HG03108 (cell line): ENCODE data around the gene FHOD3.

Source experiments
- ATAC-seq: cut with Tn5 transposase; IDR thresholded peaks from one replicate; pipeline ENCODE4 v1.9.1; 2021; ENCODE audit warnings: moderate library complexity; ENCODE audit not compliant: unreplicated experiment

Gene FHOD3

DNA sequence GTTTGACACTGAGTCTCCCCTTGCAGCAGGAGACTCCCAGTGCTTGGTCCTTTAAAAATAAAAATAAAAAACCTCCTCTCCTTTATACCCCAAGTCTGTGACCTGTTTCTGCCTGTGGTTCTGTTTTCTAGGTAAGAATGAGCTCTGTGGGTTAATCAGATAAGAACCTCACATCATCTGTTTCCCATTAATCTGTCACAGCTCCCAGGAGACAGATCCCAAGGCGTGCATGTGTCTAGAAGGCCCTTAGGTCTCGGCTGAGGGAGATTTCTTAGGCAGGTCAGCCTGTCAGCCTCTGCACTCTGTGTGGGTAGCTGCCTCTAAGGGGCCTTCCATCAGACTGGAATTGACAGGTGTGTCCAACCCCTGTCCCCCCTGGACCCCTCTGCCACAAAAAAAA lies 80.7 kb downstream of the FHOD3 start:
- no peak for ATAC-seq

DNA sequence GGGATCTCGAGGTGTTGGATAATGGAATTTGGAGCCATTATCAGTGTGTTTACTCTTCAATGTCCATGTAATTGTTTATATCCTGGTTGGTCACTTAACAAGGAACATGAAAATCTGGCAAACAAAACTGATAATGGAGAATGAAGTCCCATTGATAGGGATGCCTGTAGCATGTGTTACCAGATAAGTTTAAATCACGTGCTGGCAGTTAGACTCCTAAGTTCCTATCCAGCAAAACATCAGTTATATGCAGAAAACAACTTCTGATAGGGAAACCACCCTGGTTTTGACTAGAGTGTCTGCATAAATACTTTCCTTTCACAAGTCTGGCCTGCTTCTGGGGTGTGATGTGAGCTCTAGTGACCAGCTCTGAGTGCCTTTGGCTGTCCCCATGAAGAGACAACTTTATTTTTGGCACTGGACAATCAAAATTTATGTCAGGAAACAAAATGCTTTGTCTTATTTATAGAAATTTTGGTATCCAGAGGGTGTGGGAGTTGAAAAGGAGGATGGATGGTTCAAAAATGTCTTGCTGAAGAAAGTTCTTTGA lies 82.0 kb downstream of the FHOD3 start:
- ATAC-seq, result no peak

DNA sequence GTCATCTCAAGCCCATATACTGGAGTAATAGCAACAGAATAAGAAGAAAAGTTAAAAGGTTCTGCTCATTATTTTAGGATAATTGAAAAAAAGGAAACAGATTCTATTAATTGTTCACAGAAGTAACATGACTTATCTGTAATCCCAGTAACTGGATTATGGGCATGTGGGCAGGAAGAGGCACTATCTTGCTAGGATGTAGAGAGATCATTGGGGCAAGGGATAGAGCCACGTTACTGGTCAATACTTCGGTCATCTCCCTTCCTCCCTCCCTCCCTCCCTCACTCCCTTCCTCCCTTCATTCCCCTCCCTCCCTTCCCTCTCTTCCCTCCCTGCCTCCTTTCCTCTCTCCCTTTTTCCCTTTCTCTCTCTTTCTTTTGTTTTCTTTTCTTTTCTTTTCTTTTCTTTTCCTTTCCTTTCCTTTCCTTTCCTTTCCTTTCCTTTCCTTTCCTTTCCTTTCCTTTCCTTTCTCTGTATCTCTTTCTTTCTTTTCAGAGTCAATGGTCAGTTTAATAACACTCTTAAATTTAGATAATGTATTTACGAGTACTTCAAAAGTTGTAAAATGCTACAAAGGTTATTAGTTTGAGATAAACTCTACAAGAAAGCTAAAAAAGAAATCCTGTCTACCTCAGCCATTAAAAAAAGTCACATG lies 82.8 kb downstream of the FHOD3 start:
- no peak for ATAC-seq

DNA sequence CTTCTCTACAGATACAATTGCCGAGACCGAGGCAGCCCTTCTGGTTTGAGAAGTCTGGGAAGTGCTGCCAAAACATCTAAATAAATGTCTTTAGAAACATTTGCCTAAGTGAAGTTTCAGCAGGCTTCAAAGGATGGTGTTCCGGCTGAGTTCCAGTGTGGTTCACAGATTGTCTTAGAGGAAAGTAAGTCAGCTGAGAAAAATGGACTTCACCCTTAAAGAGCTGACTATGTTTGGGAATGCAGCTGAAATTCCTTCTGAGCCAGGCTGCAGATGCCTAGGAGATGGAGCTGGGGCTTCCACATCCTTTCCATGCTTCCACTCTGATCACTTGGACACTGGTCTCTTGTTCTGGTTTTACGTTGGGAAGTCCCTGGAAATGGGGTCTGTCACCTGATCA lies 83.6 kb downstream of the FHOD3 start:
- no peak for ATAC-seq

DNA sequence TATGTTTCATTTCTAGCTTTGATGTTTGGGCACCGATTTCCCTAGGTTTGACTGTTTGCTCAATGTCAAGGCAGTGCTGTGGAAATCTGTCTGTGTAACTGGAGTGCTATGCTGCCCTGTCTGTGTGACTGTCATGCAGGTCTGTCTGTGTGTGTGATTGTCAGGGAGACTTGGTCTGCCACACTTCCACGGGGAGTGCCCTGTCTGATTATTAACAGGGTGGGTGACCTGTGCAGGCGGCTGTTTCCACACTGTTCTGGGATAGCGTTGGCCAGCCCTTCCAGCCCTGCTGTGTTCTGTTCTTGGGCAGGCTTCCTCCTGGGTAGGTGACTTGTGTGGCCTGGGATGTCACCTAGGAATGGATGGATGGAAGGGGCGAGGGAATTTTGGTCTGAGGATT lies 85.3 kb downstream of the FHOD3 start:
- ATAC-seq, result no peak

DNA sequence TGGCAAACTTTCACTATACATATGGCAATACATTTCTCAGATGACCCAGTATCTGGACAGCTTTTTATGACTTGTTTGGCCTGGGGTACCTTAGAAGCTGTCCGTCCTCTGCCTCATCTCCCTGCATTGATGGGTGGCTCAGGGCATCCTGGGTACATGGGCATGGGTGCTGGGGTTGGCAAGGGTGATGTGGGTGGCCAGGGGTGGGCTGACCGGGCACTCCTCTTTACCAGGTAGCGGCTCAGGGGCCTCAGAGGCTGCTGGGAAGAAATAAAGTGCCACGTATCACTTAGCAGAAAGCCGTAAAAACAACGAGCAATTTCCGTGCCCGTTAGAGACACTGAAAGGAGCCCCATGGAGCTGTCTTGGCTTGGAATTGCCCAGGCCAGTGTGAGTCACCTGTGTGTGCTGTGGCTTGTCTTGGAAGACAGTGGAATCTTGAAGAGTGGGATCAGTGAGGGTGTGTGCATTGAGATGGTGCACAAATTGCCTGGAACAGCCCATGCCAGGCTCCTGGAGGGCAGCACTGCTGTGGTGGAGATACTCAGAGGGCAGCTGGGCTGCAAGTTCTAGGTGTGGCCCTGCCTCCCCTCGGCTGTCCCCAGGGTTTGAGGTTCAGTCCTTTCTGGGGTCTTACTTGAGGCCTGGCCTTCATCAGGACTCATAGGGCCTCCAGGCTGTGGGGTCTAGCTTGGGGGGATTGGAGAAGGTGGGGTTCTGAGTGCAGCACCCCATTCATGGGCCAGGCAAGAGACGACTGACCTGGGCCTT lies 88.8 kb downstream of the FHOD3 start:
- ATAC-seq, result no peak

DNA sequence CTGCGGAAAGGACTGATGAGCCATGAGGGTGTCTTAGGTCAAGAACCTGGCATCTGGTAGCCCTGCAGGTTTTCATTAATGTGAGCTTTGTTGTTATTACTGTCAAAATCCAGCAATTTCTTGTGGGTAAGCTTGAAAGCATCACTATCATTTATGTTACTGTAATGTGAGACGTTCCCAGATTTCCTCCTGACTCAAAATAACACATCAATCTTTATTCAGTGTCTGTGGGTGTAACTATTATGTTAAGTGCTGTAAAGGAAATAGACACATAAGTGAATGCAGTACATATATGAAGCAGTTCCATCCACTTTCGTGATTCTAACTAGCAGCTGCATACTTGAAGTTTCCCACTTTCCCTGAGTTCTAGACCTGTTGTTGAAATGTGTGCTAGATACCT lies 89.8 kb downstream of the FHOD3 start:
- no peak for ATAC-seq

DNA sequence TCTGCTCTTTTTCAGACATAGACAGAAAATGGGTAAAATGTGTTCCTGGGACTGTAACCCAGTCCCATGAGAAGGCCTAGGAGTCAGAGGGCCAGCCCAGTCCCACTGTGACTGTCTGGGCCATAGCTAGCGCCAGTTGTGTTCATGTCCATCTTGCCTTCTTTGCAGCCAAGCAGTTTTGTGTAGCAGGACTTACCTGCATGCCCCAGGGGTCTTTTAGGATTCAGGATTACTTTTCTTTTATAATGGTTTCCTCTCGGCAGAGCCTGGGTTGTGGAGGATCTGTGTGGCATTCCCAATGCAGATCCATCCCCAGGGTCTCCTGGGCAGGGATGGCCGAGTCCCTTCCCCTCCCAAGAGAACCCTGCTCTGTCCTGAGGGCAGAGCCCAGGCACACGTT lies 90.8 kb downstream of the FHOD3 start:
- no peak for ATAC-seq

DNA sequence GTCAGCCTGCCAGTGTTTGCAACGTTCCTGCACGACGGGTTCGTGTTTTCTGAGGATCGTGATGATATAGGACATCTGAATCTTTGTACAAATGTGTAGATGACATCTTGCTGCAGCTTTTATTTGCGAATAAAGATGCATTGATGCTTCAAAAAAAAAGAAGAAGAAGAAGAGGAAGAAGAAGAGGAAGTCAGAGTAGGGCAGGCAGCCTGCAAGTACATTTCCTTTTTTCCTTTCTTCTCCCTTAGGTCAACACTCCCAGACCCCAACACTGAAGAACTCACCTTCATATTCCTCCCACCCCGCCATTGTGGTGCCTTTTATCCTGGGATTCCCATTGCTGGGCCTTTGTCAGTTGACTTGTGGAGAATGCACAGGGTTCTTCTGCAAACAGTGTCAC lies 91.5 kb downstream of the FHOD3 start:
- ATAC-seq, result no peak

DNA sequence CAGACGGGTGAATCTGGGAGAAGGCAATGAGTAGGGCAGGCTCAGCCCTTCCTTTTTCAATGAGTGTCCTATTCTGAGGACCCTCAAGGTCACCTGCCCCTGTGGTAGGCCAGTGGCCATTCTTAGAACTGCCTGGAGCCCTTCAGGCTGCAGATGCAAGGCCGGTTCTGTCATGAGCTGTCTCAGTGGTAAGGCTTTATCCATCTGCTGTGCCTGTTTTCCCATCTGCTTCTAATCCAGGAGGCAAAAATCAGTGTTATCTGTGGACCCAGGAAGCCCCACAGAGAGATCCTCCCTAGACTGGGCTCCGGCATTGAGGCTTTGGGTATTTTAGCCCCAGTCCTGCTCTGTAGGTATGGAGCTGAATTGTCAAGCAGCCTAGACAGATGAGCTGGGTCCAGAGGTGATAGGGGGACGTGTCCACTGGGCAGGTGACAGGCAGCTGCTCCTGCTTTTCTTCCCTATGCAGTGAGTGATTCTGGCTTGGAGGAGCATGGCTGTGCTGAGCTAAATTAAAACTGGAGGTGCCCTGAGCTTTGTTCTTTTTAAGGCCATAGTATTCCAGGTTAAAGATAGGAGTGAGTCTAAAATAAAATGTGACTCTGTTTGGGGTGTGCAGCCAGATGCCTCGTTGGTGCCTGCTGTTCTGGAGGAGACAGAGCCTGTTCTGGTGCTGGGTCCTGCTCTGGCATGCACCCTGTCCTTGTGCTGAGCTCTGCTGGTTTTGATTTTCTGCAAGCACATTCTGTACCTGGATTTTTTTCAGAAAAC lies 92.5 kb downstream of the FHOD3 start:
- no peak for ATAC-seq

DNA sequence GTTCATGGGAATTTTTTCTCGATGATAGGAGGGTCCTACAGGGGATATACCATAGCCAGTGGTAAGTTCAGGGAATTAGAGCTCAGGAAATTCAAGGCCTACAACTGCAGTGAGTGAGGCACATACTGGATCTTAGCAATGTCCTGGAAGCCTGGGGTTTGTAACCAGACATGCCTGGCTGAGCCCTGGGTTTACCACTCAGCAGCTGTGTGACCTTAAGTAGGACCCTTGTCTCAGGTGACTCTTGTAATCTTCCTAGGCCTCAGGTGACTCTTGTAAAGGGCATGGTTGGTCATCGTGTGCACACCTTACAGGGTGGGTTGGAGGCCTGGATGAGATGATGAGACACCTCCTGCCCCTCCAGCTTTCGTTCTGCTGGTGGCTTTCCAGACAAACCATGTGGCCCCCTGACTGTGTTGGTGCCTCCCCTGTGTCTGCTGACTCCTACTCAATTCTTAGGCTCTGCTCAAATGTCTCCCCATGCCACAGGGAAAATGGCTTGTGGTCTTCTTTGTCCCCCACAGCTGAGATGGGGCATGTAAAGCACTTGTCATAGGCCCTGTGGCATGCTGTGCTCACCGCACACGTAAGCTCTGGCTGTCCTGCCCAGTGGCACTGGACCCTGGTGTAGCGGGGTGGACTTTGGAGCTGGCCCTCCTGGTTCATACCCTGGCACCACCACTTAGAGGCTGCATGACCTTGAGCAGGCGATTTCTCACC lies 94.1 kb downstream of the FHOD3 start:
- no peak for ATAC-seq

DNA sequence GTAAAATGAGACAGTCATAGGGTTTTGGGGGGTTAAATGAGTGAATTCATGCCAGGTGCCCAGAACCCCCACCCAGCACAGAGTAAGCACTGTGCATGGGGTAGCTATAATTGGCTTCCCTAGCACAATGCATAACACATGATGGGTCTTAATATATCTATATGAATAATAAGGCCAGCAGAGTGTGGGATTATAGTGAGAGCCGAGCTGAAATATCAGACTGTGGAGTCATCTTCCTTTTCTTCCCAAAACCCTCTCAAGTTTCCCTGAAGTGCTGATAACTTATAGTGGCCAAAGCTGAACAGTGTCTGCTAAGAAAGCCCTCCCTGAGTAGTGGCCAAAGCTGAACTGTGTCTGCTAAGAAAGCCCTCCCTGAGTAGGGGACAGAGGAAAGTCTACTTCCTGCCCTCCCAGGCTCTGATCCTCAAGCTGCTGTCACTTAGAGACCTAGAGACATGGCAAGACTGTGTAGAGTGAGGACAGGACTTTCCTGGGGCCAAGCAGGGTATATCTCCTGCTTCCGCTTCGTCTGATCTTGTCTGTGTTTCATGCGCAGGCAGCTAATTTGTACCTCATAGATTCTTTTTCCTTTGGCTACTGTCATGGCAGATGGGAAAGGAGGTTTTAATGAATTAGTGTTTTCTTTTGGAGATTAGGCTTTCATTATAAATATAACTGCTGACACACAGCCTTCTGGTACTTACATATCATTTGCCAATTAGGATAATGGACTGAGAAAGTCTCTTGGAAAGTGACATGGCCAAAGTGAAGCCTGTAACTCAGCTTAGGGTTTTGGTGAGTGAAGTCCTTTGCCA lies 94.9 kb downstream of the FHOD3 start:
- no peak for ATAC-seq

DNA sequence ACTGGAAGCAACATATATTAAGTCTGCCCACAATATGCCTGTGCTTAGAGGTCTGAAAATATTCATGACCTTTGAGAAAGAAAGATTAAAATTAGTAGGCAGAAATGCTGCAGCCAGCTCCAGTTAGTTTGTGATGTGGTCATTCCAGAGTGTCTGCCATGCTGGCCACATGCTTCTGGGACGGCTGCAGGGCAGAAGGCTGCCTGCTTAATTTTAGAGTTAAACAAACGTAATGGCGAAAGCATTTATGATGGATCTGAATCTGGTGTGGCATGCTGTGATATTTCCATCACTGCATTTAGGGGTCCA lies 95.4 kb downstream of the FHOD3 start:
- ATAC-seq, result no peak

DNA sequence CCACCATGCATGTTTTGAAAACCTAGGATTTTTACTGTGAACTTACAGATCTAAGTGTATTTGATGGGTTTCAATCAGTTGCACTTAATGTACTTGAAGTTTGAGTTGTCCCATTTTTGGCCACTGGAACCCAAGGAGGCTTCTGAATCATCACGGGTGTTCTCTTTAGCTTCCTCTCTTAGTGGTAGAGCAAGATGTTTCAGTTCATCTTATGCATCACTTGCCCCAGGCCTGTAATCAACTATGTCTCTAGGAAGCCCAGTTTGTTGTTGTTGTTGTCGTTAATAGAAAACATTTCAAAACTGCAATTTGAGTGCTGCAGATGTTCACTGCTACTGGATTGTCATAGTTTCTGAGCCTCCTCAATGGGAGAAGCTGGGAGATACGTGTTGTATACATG lies 97.0 kb downstream of the FHOD3 start:
- ATAC-seq, result no peak

DNA sequence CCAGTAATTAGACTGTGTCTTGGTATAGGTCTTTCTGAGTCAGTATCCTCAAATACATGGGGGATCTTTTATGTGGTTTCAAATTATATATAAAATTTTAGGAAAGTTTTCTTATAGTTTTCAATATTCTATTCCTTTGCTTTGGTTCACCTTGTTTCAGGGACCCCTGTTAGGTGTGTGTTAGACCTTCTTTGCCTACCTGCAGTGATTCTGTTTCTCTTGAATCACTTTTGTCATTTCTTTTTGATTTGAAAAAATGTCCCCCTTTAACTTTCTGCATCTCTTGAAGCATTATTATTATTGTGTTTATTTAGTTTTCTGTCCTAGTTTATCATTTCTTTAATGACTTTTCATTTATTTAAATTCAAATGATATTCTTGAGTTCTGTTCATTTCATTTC lies 98.7 kb downstream of the FHOD3 start:
- ATAC-seq, result no peak

DNA sequence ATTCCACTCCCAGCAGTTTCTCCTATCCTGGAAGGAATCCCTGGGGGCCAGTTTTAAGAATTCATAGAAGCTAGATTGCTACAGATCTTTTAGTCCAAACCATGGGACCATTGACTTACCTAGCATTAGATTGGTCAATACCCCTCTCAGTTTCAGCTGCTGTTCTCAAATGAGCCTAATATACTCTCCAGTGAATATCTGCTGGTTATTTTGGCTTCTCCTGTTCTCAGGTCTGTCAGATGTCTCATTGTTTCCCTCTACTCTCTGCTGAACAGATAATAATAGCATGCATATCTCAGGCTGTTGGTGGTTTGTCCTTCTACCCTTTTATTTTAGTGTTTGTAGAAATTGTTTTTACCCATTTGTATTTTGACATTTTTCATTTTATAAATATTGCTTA lies 99.5 kb downstream of the FHOD3 start:
- ATAC-seq, result no peak

DNA sequence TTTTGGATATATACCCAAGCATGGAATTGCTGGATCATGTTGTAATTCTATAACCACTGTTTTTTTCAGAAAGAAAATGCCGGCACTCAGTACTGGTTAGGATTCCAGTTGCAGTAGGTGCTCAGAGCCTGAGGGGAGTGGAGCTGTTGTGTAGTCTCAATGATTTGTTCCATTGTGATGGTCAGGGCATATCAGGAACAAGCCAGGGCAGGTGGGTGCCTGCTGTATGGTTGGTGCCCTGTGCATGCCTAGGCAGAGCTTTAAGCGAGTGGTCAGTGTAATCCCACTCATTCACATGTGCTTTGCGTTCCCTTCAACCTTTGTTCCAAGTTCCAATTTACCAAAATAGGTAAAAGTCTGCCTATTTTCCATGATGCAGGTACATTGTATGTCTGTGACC lies 100.9 kb downstream of the FHOD3 start:
- no peak for ATAC-seq

DNA sequence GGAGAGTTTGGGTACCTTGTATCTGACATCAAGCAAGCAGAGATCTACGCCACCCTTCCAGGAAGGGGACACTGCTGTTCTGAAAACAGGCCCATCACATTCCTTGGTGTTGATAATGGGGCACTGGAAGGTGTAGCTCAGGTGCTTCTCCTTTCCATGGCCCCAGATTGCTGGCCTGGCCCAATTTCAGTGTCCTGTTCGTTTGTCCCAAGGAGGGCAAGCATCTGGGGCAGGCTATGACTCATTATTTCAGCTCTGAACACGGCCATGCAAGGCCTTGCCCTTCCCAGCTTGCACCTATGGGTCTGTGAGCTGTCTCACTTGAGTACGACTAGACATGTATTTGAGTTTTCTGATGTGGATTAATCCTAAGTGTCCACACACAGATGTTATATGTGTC lies 101.5 kb downstream of the FHOD3 start:
- no peak for ATAC-seq

DNA sequence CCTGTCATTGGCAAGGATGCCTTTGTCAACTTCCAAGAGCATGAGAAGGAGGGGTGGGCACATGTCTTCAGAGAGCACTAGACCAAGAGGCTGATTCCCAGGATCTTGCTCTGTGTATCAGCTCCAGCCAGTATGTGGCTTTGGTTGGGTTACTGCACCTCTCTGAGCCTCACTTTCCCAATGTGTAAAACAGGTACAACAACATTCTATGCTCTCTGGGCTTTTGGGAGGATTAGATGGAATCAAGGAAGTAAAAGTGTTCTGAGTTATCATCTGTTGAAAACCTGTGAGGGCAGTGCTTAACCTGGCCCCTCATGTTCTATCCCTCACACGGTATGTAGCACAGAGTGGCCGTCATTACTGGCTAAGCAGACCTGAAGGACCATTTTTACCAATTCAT lies 103.9 kb downstream of the FHOD3 start:
- no peak for ATAC-seq

DNA sequence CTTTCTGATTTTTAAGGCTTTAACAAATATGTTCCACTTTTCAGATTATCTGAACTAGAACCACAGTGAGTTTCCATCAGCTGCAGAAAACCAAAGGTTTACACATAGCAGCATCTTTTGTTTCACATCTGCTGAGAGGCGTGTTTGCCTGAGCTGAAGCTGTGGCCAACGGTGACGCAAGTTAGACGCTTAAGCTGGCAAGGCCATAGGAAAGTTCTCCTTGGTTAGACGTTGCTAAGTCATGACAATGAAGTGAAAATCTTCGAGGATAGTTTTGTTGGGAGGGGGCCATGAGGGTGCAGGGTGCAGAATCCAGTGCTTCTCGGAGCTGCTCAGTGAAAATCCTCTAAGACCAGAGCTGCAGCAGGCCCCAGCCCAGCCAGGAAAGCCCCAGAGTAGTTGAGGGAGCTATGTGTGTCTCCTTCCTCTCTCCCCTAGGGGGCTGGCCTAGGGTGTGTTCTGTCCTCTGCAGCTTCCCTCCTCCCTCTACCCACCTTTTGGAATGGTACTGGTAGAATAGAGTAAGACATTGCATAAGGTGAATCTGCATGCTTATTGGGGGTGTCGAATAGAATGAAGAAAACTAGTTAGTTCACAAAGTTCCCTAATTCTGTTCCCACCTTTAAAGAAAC lies 105.4 kb downstream of the FHOD3 start:
- ATAC-seq, result no peak
